VCaP (cell line): ENCODE data around the gene ADGRA3.
A peak's percentile ranks its signal among the peaks of the same experiment; 100 is the strongest.

ENCODE experiments used
- H3K27ac ChIP-seq: fragments of 450-650 bp; 2 replicates; pipeline ENCODE4 v1.5.1; 2017
- CTCF ChIP-seq: fragments of 450-650 bp; conservative IDR thresholded peaks from 2 replicates; pipeline ENCODE4 v1.5.1; 2017; ENCODE audit warnings: mild to moderate bottlenecking, moderate library complexity

Gene ADGRA3

GRCh38 chr4:22490718-22491315, 25.0 kb downstream of the ADGRA3 start:
- no peak for TF ChIP-seq CTCF
- H3K27ac ChIP-seq: peak overlapping the region; percentile 68

GRCh38 chr4:22488106-22488505, 27.8 kb downstream of the ADGRA3 start:
- no peak for TF ChIP-seq CTCF
- H3K27ac ChIP-seq: no peak overlapping the region

- H3K27ac ChIP-seq: no peak overlapping the region
- no peak for TF ChIP-seq CTCF
These were observed 28.5 kb downstream of the ADGRA3 start for GRCh38 chr4:22487328-22487727.

- no peak overlapping the region for H3K27ac ChIP-seq
- no peak for TF ChIP-seq CTCF
These were observed 29.6 kb downstream of the ADGRA3 start for GRCh38 chr4:22486276-22486675.

- no peak for TF ChIP-seq CTCF
- no peak overlapping the region for H3K27ac ChIP-seq
These were observed 30.1 kb downstream of the ADGRA3 start for GRCh38 chr4:22485737-22486136.

GRCh38 chr4:22483551-22483981, 32.3 kb downstream of the ADGRA3 start:
- no peak overlapping the region for H3K27ac ChIP-seq
- TF ChIP-seq CTCF: no peak

GRCh38 chr4:22482250-22483127, 33.4 kb downstream of the ADGRA3 start:
- no peak overlapping the region for H3K27ac ChIP-seq
- TF ChIP-seq CTCF: no peak
